A673 (cell line): ENCODE data around the gene CCDC197. TPM values are rescaled to one million over a fixed set of nuclear protein-coding genes. Genes with fewer than 3 reads are reported as not detected.

Source experiments
- BruUV-seq: library from RNA; stranded (reverse); fragments of 400-500 nt; replicated peaks from 2 replicates; lab custom pipeline; 2021; lab: Mats Ljungman, UMichigan
- CTCF ChIA-PET: fragments of 300-600 bp; sonication (Branson Sonifier 250); formaldehyde crosslinking; loops from one replicate; lab custom pipeline; 2022; ENCODE audit warnings: antibody characterized with exemption; lab: Charles Lee
- POLR2A ChIA-PET: fragments of 300-600 bp; sonication (Branson Sonifier 250); formaldehyde crosslinking; loops from one replicate; lab custom pipeline; 2022; ENCODE audit warnings: antibody characterized with exemption; ENCODE audit not compliant: low non-redundant PET; lab: Charles Lee
- DNase-seq: peaks from one replicate; pipeline ENCODE4 v3.0.0-alpha.2; 2015; ENCODE audit warnings: low spot score
- H3K27ac ChIP-seq: fragments of 200-600 bp; sonication (generic); 2 replicates; pipeline ENCODE4 v1.5.1; 2016; ENCODE audit warnings: mixed run types, low read depth, mild to moderate bottlenecking, mixed read lengths, antibody characterized with exemption, low read length; ENCODE audit not compliant: poor library complexity, severe bottlenecking
- H3K27me3 ChIP-seq: fragments of 200-600 bp; sonication (generic); replicated peaks from 2 replicates; pipeline ENCODE4 v1.6.1; 2017; ENCODE audit warnings: mixed run types, low read depth, mild to moderate bottlenecking, mixed read lengths, antibody characterized with exemption, low read length; ENCODE audit not compliant: insufficient read depth, poor library complexity
- H3K36me3 ChIP-seq: fragments of 200-600 bp; sonication (generic); 2 replicates; pipeline ENCODE4 v1.6.1; 2016; ENCODE audit warnings: mixed run types, mild to moderate bottlenecking, mixed read lengths, antibody characterized with exemption, low read length; ENCODE audit not compliant: insufficient read depth, poor library complexity, severe bottlenecking
- H3K4me1 ChIP-seq: fragments of 200-600 bp; sonication (generic); 2 replicates; pipeline ENCODE4 v1.6.1; 2017; ENCODE audit warnings: mixed run types, mild to moderate bottlenecking, mixed read lengths, antibody characterized with exemption, low read length; ENCODE audit not compliant: insufficient read depth, poor library complexity, severe bottlenecking
- H3K4me3 ChIP-seq: fragments of 200-600 bp; sonication (generic); 2 replicates; pipeline ENCODE4 v1.5.1; 2016; ENCODE audit warnings: low read depth, mixed run types, mild to moderate bottlenecking, mixed read lengths, low read length; ENCODE audit not compliant: poor library complexity, severe bottlenecking
- H3K9me3 ChIP-seq: fragments of 200-600 bp; sonication (generic); 2 replicates; pipeline ENCODE4 v1.6.1; 2016; ENCODE audit warnings: mixed run types, low read depth, mild to moderate bottlenecking, mixed read lengths, antibody characterized with exemption, low read length; ENCODE audit not compliant: poor library complexity, severe bottlenecking
- EZH2 ChIP-seq: fragments of 200-600 bp; sonication (generic); IDR thresholded peaks from 2 replicates; pipeline ENCODE4 v1.6.1; 2017; ENCODE audit warnings: borderline replicate concordance, low read depth, mild to moderate bottlenecking, mixed read lengths, antibody characterized with exemption, low read length; ENCODE audit not compliant: poor library complexity, severe bottlenecking
- intact Hi-C: fragments of 100-400 bp; cut with micrococcal nuclease; formaldehyde crosslinking; loops from one replicate; pipeline ENCODE4 v1.10.0; 2022; ENCODE audit not compliant: unreplicated experiment
- total RNA-seq: library from RNA; stranded (reverse); gene quantifications from 2 replicates; pipeline ENCODE4 v1.2.3, GENCODE V29; 2021
- TF ChIP-seq, protein P1 (sequence below): fragments of 300-800, 200-600 bp; sonication (generic); conservative IDR thresholded peaks from 2 replicates; pipeline ENCODE4 v1.5.1; 2017; ENCODE audit warnings: low read depth, mild to moderate bottlenecking, antibody characterized with exemption, low read length, moderate library complexity, mixed read lengths

Gene CCDC197
- total RNA-seq, 1 experiment from 2014 or later, result not detected

DNA sequence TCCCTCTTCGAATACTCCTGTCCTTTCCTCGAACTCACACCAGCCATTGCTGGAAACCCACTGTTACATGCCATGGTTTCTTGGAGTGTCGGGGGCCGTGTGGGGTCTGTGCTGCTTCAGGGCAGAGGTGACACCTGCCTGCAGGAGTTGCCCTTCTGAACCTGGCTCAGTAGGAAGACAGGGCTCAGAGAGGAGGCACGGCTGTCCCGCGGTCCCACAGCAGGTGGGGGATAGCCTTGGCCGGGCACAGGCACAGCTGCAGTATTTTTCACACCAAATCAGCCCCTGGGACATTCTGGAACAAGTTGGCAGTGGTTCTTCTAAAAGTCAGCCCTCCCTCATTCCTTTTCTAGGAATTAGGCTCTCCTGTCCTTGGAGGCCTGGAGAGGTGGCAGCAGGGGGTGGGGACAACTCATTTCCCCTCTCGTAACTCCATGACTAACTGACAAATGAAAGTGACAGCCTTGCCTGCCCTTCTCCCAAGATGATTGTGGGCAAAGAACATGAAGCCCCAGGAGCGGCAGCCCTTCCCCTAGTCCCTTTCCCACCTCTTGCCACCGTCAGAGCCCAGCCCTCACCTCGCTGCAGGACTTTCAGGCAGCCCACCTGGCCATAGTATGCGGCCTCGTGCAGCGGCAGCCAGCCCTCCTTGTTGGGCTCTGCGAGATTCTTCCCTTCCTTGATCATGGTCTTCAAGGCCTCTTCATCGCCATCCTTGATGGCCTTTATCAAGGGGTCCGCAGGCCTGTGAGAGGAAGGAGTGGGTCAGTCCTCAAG lies 43.2 kb upstream of the CCDC197 start:
- Histone ChIP-seq H3K4me1 (no peaks in the 10 kb centered on the region), H3K9me3 (no peaks in the 10 kb centered on the region), H3K4me3 (no peak overlapping the region), H3K27ac (no peak overlapping the region), H3K27me3 (no peaks in the 10 kb centered on the region), H3K36me3 (no peaks in the 10 kb centered on the region)
- intact Hi-C loops, result no loop called here
- POLR2A ChIA-PET, result no interaction called here
- CTCF ChIA-PET, result no interaction called here
- TF ChIP-seq EZH2, result no peak
- TF ChIP-seq, protein P1, sequence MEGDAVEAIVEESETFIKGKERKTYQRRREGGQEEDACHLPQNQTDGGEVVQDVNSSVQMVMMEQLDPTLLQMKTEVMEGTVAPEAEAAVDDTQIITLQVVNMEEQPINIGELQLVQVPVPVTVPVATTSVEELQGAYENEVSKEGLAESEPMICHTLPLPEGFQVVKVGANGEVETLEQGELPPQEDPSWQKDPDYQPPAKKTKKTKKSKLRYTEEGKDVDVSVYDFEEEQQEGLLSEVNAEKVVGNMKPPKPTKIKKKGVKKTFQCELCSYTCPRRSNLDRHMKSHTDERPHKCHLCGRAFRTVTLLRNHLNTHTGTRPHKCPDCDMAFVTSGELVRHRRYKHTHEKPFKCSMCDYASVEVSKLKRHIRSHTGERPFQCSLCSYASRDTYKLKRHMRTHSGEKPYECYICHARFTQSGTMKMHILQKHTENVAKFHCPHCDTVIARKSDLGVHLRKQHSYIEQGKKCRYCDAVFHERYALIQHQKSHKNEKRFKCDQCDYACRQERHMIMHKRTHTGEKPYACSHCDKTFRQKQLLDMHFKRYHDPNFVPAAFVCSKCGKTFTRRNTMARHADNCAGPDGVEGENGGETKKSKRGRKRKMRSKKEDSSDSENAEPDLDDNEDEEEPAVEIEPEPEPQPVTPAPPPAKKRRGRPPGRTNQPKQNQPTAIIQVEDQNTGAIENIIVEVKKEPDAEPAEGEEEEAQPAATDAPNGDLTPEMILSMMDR, result no peak
- DNase-seq, result peak; percentile 38
- no TSS peak for BruUV-seq

DNA sequence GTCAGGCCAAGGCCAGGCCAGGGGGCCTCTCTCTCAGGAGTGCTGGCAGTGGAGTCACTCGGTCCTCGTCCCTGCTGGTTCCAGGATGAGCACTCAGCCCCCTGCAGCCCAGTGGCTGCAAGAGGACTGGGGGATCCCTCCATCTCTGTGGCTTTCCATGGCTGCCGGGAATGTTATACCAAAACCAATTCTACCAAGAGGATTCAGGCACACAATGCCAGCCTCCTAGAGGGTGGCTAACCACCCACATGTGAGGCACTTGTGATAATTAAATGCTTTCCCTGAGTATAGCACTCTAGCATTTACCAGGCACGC lies 42.6 kb upstream of the CCDC197 start:
- intact Hi-C loops, result no loop called here
- Histone ChIP-seq H3K36me3 (no peaks in the 10 kb centered on the region), H3K4me1 (no peaks in the 10 kb centered on the region), H3K9me3 (no peaks in the 10 kb centered on the region), H3K4me3 (no peak overlapping the region), H3K27me3 (no peaks in the 10 kb centered on the region), H3K27ac (no peak overlapping the region)
- TF ChIP-seq, protein P1, result no peak
- no peak for TF ChIP-seq EZH2
- CTCF ChIA-PET, result no interaction called here
- BruUV-seq, result no TSS peak
- DNase-seq, result no peak
- POLR2A ChIA-PET, result no interaction called here

DNA sequence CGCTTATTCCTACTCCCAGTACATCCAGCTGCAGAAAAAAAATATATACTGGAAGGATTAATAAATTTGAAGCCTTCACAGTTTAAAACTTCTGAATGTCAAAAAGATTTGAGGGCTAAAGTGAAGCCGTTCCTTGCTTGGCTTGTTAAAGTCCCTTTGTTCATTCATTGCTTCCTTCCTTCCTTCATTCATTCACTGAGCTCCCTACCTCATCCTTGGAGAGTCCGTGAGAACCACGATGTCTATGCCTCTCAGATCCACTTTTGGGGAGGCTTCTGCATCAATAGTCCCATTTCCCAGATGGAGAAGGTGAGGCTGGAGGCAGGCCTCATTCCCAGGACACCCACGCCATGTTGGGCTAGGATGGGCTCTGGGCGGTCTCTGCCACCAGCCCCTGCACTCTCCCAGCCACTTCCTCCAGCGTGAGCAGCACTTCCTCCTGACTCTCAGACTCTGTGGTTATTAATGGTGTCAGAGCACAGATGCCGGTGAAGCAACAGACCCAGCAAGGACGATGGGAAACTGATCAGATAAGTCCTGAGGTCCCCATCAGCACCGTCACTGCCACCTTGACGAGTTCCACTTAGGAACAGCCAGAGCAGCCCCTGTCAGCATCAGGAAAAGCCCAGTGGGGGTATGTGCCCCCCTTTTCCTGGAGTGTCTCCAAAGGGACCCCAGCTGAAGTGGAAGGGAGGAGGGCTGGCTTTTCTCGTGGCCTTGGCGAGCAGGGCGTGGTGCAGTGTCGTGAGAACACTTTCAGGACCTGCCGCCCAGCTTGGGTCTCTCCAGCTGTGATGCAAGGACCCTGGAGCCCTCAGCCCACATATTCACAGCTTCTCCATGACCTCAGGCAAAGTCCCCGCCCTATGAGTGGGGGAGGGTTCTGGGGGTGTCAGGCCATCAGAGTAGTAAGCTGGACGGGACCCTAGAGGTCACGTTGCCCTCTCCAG lies 41.9 kb upstream of the CCDC197 start:
- no peaks in the 10 kb centered on the region for H3K9me3 ChIP-seq
- ChIA-PET POLR2A (no interaction called here), CTCF (no interaction called here)
- no peaks in the 10 kb centered on the region for H3K27me3 ChIP-seq
- DNase-seq, result no peak
- no peak overlapping the region for H3K27ac ChIP-seq
- TF ChIP-seq, protein P1, result no peak
- TF ChIP-seq EZH2, result no peak
- BruUV-seq, result no TSS peak
- intact Hi-C loops, result no loop called here
- H3K36me3 ChIP-seq, result no peaks in the 10 kb centered on the region
- H3K4me1 ChIP-seq, result no peaks in the 10 kb centered on the region
- no peak overlapping the region for H3K4me3 ChIP-seq
